Liver (tissue), 9 donors: ENCODE results near the gene TRIM14. TPM values are rescaled to one million over a fixed set of nuclear protein-coding genes. Genes with fewer than 3 reads are reported as not detected.

Source experiments
- DNase-seq: peaks from one replicate; pipeline ENCODE4 v3.0.0-alpha.2; 2017; ENCODE audit warnings: low spot score
- H3K27ac ChIP-seq, 2 donors: one replicate each; pipeline ENCODE4 v1.7.0; 2013; ENCODE audit warnings: inconsistent platforms in 2 of 2, low read length in 2 of 2, control low read depth in 1 of 2, low read depth in 1 of 2, mild to moderate bottlenecking in 1 of 2
- H3K27me3 ChIP-seq, 4 donors: one replicate each; pipeline versions ENCODE4 v1.6.1 to v1.7.0; 2013; ENCODE audit warnings: low read length in 3 of 4, inconsistent platforms in 1 of 4, mild to moderate bottlenecking in 1 of 4, moderate library complexity in 1 of 4; ENCODE audit not compliant: control insufficient read depth in 4 of 4, insufficient read depth in 4 of 4
- H3K36me3 ChIP-seq, 4 donors: one replicate each; pipeline versions ENCODE4 v1.6.1 to v1.7.0; 2013; ENCODE audit warnings: low read length in 3 of 4, mild to moderate bottlenecking in 3 of 4, low read depth in 1 of 4, moderate library complexity in 1 of 4; ENCODE audit not compliant: control insufficient read depth in 4 of 4, insufficient read depth in 3 of 4
- H3K4me1 ChIP-seq, 4 donors: one replicate each; pipeline versions ENCODE4 v1.6.1 to v1.7.0; 2013; ENCODE audit warnings: low read length in 3 of 4, mild to moderate bottlenecking in 3 of 4, moderate library complexity in 1 of 4; ENCODE audit not compliant: control insufficient read depth in 4 of 4, insufficient read depth in 4 of 4
- H3K4me3 ChIP-seq, 3 donors: one replicate each; pipeline versions ENCODE4 v1.6.1 to v1.7.0; 2013; ENCODE audit warnings: low read length in 3 of 3, control low read depth in 1 of 3, low read depth in 1 of 3, mild to moderate bottlenecking in 1 of 3
- H3K9ac ChIP-seq, 2 donors: one replicate each; pipeline ENCODE4 v1.7.0; 2013; ENCODE audit warnings: low read length in 2 of 2, mild to moderate bottlenecking in 2 of 2, moderate library complexity in 2 of 2, control low read depth in 1 of 2, low read depth in 1 of 2
- H3K9me3 ChIP-seq, 4 donors: one replicate each; pipeline versions ENCODE4 v1.6.1 to v1.7.0; 2013; ENCODE audit warnings: low read length in 3 of 4; ENCODE audit not compliant: control insufficient read depth in 4 of 4
- ATF3 ChIP-seq: IDR thresholded peaks from 2 replicates; pipeline ENCODE4 v1.6.1; 2016; ENCODE audit warnings: antibody characterized with exemption
- EGR1 ChIP-seq, 2 donors: IDR thresholded peaks; 2 replicates each; pipeline ENCODE4 v1.6.1; 2016 to 2018; ENCODE audit warnings: antibody characterized with exemption in 2 of 2, low read depth in 2 of 2
- FOXA1 ChIP-seq: IDR thresholded peaks from 2 replicates; pipeline ENCODE4 v1.6.1; 2016; ENCODE audit warnings: antibody characterized with exemption
- FOXA2 ChIP-seq: IDR thresholded peaks from 2 replicates; pipeline ENCODE4 v1.6.1; 2016; ENCODE audit warnings: antibody characterized with exemption
- GABPA ChIP-seq, 2 donors: IDR thresholded peaks in 1 of 2; conservative IDR thresholded peaks in 1 of 2; 2 replicates each; pipeline ENCODE4 v1.6.1; 2016; ENCODE audit warnings: antibody characterized with exemption in 2 of 2, mild to moderate bottlenecking in 1 of 2, moderate library complexity in 1 of 2
- HNF4A ChIP-seq, 2 donors: conservative IDR thresholded peaks; 2 replicates each; pipeline ENCODE4 v1.6.1; 2016; ENCODE audit warnings: antibody characterized with exemption in 2 of 2, mild to moderate bottlenecking in 2 of 2
- HNF4G ChIP-seq: IDR thresholded peaks from 2 replicates; pipeline ENCODE4 v1.6.1; 2016; ENCODE audit warnings: antibody characterized with exemption
- JUND ChIP-seq, 2 donors: IDR thresholded peaks; 2 replicates each; pipeline ENCODE4 v1.6.1; 2016; ENCODE audit warnings: antibody characterized with exemption in 2 of 2
- NR2F2 ChIP-seq: IDR thresholded peaks from 2 replicates; pipeline ENCODE4 v1.6.1; 2016; ENCODE audit warnings: antibody characterized with exemption
- RAD21 ChIP-seq, 2 donors: IDR thresholded peaks; 2 replicates each; pipeline ENCODE4 v1.6.1; 2016; ENCODE audit warnings: antibody characterized with exemption in 2 of 2, mild to moderate bottlenecking in 2 of 2
- REST ChIP-seq: IDR thresholded peaks from 2 replicates; pipeline ENCODE4 v1.6.1; 2016; ENCODE audit warnings: antibody characterized with exemption, mild to moderate bottlenecking
- SP1 ChIP-seq: IDR thresholded peaks from 2 replicates; pipeline ENCODE4 v1.6.1; 2018; ENCODE audit warnings: antibody characterized with exemption, mild to moderate bottlenecking
- TAF1 ChIP-seq: conservative IDR thresholded peaks from 2 replicates; pipeline ENCODE4 v1.6.1; 2016; ENCODE audit warnings: antibody characterized with exemption, mild to moderate bottlenecking
- YY1 ChIP-seq: IDR thresholded peaks from 2 replicates; pipeline ENCODE4 v1.6.1; 2016; ENCODE audit warnings: antibody characterized with exemption, mild to moderate bottlenecking
- ZBTB33 ChIP-seq: IDR thresholded peaks from 2 replicates; pipeline ENCODE4 v1.6.1; 2016; ENCODE audit warnings: antibody characterized with exemption
- WGBS: extraction: QIAGEN DNeasy Blood & Tissue Kit; methylation state at CpG from one replicate; pipeline ENCODE4 v1.1.7; 2013; 5-methylcytosine and 5-hydroxymethylcytosine counted together
- polyA plus RNA-seq, 2 donors: library from polyadenylated mRNA; stranded (reverse) in 1 of 2; unstranded in 1 of 2; fragments of 200-250 nt in 1 of 2; fragments of >200 nt in 1 of 2; fragmentation: Nextera tagmentation in 1 of 2; extraction: Ambion mirVana in 1 of 2; gene quantifications; one replicate each; pipeline versions ENCODE4 v1.2.1 to v1.2.3, GENCODE V29; 2013 to 2015
- total RNA-seq, 2 donors: library from RNA; depleted of rRNA; stranded (reverse); fragments of >200 nt; gene quantifications; one replicate each; pipeline ENCODE4 v1.2.3, GENCODE V29; 2014
- TF ChIP-seq, protein P1 (sequence below): IDR thresholded peaks from 2 replicates; pipeline ENCODE4 v1.6.1; 2016; ENCODE audit warnings: antibody characterized with exemption
- TF ChIP-seq, protein P2 (sequence below): fragments of 150-350 bp; IDR thresholded peaks from 2 replicates; pipeline ENCODE4 v1.5.1; 2017; ENCODE audit warnings: improper control_type of control experiment, low read depth, low read length; ENCODE audit not compliant: missing input control
- donor health status: healthy.
- donor health status: healthy.
- donor health status: healthy.
- donor health status: healthy.
- donor health status: healthy.

The TRIM14 gene
- total and polyA plus RNA-seq, 4 donors: 15.2 to 22.0 (median 17.8) TPM

DNA sequence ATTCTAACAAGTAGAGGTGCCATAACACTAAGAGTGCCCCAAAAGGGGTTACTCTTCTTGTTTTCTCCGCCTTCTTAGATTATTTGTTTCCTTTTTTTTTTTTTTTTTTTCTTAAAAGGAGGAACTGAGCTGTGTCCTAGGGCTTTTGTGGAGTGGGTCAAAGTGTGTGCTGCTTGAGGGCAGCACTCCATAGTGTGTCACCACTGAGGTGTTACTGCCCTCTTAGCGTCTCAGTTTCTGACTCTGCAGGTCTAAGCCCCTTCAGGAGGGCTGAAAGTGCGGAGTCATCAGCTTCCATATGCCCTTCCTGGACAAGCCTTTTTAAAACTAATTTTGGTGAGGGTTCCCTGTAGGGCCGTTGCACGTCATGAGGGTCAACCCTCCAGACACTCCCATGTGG is 75.1 kb downstream of the TRIM14 start:
- Histone ChIP-seq H3K4me3 (no peak overlapping the region), H3K27ac (no peak overlapping the region), H3K4me1 (no peaks in the 10 kb centered on the region), H3K27me3 (no peaks in the 10 kb centered on the region), H3K9ac (no peak overlapping the region), H3K36me3 (no peaks in the 10 kb centered on the region), H3K9me3 (no peaks in the 10 kb centered on the region)
- WGBS: 72% methylated on average over 5 of the region's 5 CpGs
- DNase-seq: no peak
- TF ChIP-seq HNF4G (no peak), ATF3 (no peak), RAD21 (IDR thresholded peaks at IDR 0.05) (no peak)

- Histone ChIP-seq H3K4me1 (no peaks in the 10 kb centered on the region), H3K4me3 (no peak overlapping the region), H3K36me3 (no peaks in the 10 kb centered on the region), H3K27ac (no peak overlapping the region), H3K9me3 (no peaks in the 10 kb centered on the region), H3K27me3 (no peaks in the 10 kb centered on the region), H3K9ac (no peak overlapping the region)
- 89% methylated on average over 6 of the region's 6 CpGs for WGBS
- TF ChIP-seq FOXA1 (no peak), ZBTB33 (no peak), GABPA (IDR thresholded peaks at IDR 0.05 in 1 of 2, conservative IDR thresholded peaks at IDR 0.05 in 1 of 2) (no peak), SP1 (no peak), HNF4A (conservative IDR thresholded peaks at IDR 0.05) (no peak), NR2F2 (no peak), EGR1 (IDR thresholded peaks at IDR 0.05; ENCODE audit: low read depth in 2 of 2) (no peak), YY1 (no peak)
- TF ChIP-seq, protein P1, sequence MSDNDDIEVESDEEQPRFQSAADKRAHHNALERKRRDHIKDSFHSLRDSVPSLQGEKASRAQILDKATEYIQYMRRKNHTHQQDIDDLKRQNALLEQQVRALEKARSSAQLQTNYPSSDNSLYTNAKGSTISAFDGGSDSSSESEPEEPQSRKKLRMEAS: no peak
- TF ChIP-seq, protein P2, sequence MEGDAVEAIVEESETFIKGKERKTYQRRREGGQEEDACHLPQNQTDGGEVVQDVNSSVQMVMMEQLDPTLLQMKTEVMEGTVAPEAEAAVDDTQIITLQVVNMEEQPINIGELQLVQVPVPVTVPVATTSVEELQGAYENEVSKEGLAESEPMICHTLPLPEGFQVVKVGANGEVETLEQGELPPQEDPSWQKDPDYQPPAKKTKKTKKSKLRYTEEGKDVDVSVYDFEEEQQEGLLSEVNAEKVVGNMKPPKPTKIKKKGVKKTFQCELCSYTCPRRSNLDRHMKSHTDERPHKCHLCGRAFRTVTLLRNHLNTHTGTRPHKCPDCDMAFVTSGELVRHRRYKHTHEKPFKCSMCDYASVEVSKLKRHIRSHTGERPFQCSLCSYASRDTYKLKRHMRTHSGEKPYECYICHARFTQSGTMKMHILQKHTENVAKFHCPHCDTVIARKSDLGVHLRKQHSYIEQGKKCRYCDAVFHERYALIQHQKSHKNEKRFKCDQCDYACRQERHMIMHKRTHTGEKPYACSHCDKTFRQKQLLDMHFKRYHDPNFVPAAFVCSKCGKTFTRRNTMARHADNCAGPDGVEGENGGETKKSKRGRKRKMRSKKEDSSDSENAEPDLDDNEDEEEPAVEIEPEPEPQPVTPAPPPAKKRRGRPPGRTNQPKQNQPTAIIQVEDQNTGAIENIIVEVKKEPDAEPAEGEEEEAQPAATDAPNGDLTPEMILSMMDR: no peak
- no peak for DNase-seq
Measured at GRCh38 chr9:98040212-98040611, 78.8 kb downstream of the TRIM14 start.

DNA sequence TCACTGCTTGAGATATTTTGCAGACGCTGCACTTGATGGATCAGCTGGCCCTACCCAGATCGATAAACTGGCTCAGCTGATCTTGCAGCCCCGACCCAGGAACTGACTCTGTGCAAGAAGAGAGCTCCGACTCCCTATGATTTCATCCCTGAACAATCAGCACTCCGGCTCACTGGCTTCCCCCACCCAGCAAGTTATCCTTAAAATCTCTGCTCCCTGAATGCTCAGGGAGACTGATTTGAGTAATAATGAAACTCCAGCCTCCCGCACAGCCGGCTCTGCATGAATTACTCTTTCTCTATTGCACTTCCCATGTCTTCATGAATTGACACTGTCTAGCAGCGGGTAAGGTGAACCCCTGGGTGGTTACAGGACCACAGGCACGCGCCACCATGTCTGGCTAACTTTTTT is 79.4 kb downstream of the TRIM14 start:
- 69% methylated on average over 10 of the region's 10 CpGs for WGBS
- H3K27me3 ChIP-seq: no peaks in the 10 kb centered on the region
- no peak overlapping the region for H3K9ac ChIP-seq
- peaks cover 0 to 4% (median under 1%) of the 10 kb centered on the region in 4 donors for H3K4me1 ChIP-seq
- no peak for DNase-seq
- no peak overlapping the region for H3K27ac ChIP-seq
- H3K4me3 ChIP-seq: no peak overlapping the region
- H3K9me3 ChIP-seq: no peaks in the 10 kb centered on the region
- H3K36me3 ChIP-seq: no peaks in the 10 kb centered on the region
- TF ChIP-seq FOXA1 (no peak), REST (no peak), ZBTB33 (no peak), HNF4A (conservative IDR thresholded peaks at IDR 0.05) (no peak), ATF3 (no peak), YY1 (no peak), SP1 (no peak), NR2F2 (no peak), TAF1 (no peak), RAD21 (IDR thresholded peaks at IDR 0.05) (no peak), FOXA2 (no peak), JUND (IDR thresholded peaks at IDR 0.05) (no peak)
- TF ChIP-seq, protein P1: no peak
